ENCODE data around the gene WFIKKN2.

DNA sequence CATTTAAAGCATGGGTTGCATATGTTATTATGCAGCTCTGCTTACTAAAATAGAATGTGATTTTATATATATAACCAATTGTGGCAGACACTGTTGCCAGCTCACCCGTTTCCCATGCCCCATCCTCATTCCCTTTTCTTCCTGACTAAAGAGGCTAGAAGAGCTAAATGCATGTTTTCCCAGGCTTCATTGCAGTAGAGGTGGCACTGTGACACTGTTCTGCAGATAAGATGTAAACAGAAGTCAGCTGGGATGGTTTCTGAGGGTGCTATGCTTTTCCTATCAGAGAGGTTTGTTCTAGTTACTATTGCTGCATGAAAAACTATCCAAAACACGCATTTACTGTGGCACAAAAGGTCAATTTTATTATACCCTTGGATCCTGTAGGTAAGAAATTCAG lies 36.5 kb downstream of the WFIKKN2 start:
- TF ChIP-seq EZH2 (IDR thresholded peaks at IDR 0.05) (no peak), POLR2AphosphoS5 (IDR thresholded peaks at IDR 0.05; ENCODE audit: borderline replicate concordance, low read depth, low read length) (no peak)

Data from SK-N-MC (cell line).